Stomach (tissue), 9 donors: ENCODE results near the gene BIVM. TPM values are rescaled to one million over a fixed set of nuclear protein-coding genes. Genes with fewer than 3 reads are reported as not detected.

Experiments
- DNase-seq, 2 donors: peaks; one replicate each; pipeline versions ENCODE4 v3.0.0 to v3.0.0-alpha.2; 2013 to 2019
- H3K27ac ChIP-seq, 5 donors: fragments of 200-600 bp in 4 of 5; sonication (generic) in 4 of 5; one replicate each; pipeline ENCODE4 v1.5.1; 2013 to 2019; ENCODE audit warnings: mild to moderate bottlenecking in 1 of 5, moderate library complexity in 1 of 5
- H3K27me3 ChIP-seq, 3 donors: fragments of 200-600 bp; sonication (generic); one replicate each; pipeline ENCODE4 v1.5.1; 2017 to 2019; ENCODE audit warnings: mixed run types in 1 of 3
- H3K36me3 ChIP-seq, 4 donors: fragments of 200-600 bp; sonication (generic); 1 replicate in 3 of 4; 2 replicates in 1 of 4; pipeline ENCODE4 v1.5.1; 2016 to 2019
- H3K4me1 ChIP-seq, 4 donors: fragments of 200-600 bp; sonication (generic); one replicate each; pipeline ENCODE4 v1.5.1; 2016 to 2019
- H3K4me3 ChIP-seq, 4 donors: fragments of 200-600 bp; sonication (generic) in 3 of 4; one replicate each; pipeline ENCODE4 v1.5.1; 2016 to 2019; ENCODE audit warnings: mild to moderate bottlenecking in 1 of 4
- H3K9me3 ChIP-seq, 4 donors: fragments of 200-600 bp; sonication (generic); one replicate each; pipeline ENCODE4 v1.5.1; 2016 to 2019
- EP300 ChIP-seq: sonication (generic); formaldehyde crosslinking; IDR thresholded peaks from one replicate; pipeline ENCODE4 v1.6.1; 2017; ENCODE audit warnings: antibody characterized with exemption
- POLR2A ChIP-seq, 4 donors: fragments of 450-650 bp; IDR thresholded peaks; one replicate each; pipeline ENCODE4 v1.6.1; 2016; ENCODE audit warnings: antibody characterized with exemption in 4 of 4, control low read depth in 2 of 4, mild to moderate bottlenecking in 1 of 4, moderate library complexity in 1 of 4
- POLR2AphosphoS5 ChIP-seq, 3 donors: sonication (generic); formaldehyde crosslinking; IDR thresholded peaks; one replicate each; pipeline ENCODE4 v1.6.1; 2016; ENCODE audit warnings: antibody characterized with exemption in 3 of 3
- WGBS, 5 donors: extraction: QIAGEN DNeasy Blood & Tissue Kit in 3 of 5; methylation state at CpG; one replicate each; pipeline versions ENCODE4 v1.1.5 to v1.1.7; 2013 to 2018; 5-methylcytosine and 5-hydroxymethylcytosine counted together
- intact Hi-C: fragments of 100-400 bp; cut with DNase I; formaldehyde crosslinking; loops from one replicate; pipeline ENCODE4 v1.15.1; 2023; ENCODE audit warnings: low total_unique reads
- polyA plus RNA-seq, 3 donors: library from polyadenylated mRNA; stranded (reverse); fragments of 200-250 nt; gene quantifications; one replicate each; pipeline ENCODE4 v1.2.3, GENCODE V29; 2013
- total RNA-seq, 5 donors: library from RNA; depleted of rRNA; stranded (reverse); fragments of >200 nt; gene quantifications; one replicate each; pipeline versions ENCODE4 v1.1.0 to v1.2.3, GENCODE V29; 2014 to 2016
- TF ChIP-seq, protein P1 (sequence below), 7 experiments: fragments of 450-650 bp in 4 of 7; fragments of 200-600 bp in 3 of 7; sonication (generic) in 3 of 7; IDR thresholded peaks; one replicate each; pipeline ENCODE4 v1.5.1; 2016 to 2019; ENCODE audit warnings: antibody characterized with exemption in 7 of 7, control low read depth in 2 of 7, mild to moderate bottlenecking in 1 of 7
- donor health status: healthy with polysubstance abuse.
- donor health status: Bipolar disorder and iron deficiency.
- donor health status: healthy.

BIVM gene
- total and polyA plus RNA-seq, 8 donors = 2.6 to 82.9 (median 14.4) TPM

DNA sequence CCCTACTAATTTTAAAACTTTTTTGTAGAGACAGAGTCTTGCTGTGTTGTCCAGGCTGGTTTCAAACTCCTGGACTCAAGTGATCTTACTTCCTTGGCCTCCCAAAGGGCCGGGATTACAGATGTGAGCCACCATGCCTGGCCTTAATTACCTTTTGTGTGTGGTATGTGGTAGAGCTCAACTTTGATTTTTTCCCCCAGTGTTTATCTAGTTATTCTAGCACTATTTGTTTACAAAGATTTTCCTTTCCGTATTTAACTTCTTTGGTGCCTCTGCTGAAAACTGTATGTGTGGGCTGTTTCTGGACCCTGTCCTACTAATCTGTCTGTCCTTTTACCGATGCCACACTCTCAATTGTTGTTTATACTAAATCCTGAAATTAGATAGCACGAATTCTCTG, 37.6 kb downstream of the BIVM start:
- no peak overlapping the region for H3K27ac ChIP-seq
- no peak overlapping the region for H3K4me3 ChIP-seq
- peaks cover 20 to 77% (median 71%) of the 10 kb centered on the region in 4 donors for H3K36me3 ChIP-seq
- DNase-seq = no peak
- H3K27me3 ChIP-seq = no peaks in the 10 kb centered on the region
- H3K4me1 ChIP-seq = no peaks in the 10 kb centered on the region
- no peaks in the 10 kb centered on the region for H3K9me3 ChIP-seq
- TF ChIP-seq EP300 = no peak
- TF ChIP-seq, protein P1, sequence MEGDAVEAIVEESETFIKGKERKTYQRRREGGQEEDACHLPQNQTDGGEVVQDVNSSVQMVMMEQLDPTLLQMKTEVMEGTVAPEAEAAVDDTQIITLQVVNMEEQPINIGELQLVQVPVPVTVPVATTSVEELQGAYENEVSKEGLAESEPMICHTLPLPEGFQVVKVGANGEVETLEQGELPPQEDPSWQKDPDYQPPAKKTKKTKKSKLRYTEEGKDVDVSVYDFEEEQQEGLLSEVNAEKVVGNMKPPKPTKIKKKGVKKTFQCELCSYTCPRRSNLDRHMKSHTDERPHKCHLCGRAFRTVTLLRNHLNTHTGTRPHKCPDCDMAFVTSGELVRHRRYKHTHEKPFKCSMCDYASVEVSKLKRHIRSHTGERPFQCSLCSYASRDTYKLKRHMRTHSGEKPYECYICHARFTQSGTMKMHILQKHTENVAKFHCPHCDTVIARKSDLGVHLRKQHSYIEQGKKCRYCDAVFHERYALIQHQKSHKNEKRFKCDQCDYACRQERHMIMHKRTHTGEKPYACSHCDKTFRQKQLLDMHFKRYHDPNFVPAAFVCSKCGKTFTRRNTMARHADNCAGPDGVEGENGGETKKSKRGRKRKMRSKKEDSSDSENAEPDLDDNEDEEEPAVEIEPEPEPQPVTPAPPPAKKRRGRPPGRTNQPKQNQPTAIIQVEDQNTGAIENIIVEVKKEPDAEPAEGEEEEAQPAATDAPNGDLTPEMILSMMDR (IDR thresholded peaks at IDR 0.05) = no peak
- no peak for TF ChIP-seq POLR2A (IDR thresholded peaks at IDR 0.05)
- TF ChIP-seq POLR2AphosphoS5 (IDR thresholded peaks at IDR 0.05) = no peak
- intact Hi-C loops = no loop called here
- WGBS, 5 donors = 90 to 95% (median 93%) methylated on average over 4 of the region's 4 CpGs

DNA sequence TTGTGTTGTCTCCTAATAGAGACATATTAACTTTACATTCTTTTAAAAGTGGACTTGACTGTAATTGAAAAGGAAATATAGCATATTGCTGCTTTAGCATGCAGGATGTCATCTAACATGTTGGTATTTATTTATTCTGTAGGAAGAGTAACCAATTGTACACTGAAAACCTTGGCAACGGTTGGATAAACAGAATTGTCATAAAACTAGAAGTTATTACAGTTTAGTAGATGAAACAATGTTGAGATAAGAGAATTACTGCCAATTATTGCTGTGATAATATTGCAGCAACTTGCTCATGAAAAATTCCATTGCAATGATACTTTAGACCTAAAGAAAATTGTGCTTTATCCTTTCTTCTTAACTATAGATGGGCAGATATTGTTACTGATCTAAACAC, 39.4 kb downstream of the BIVM start:
- Histone ChIP-seq H3K27me3 (no peaks in the 10 kb centered on the region), H3K27ac (no peak overlapping the region), H3K4me1 (no peaks in the 10 kb centered on the region), H3K4me3 (no peak overlapping the region), H3K9me3 (no peaks in the 10 kb centered on the region), H3K36me3 (peaks cover 20 to 73% (median 62%) of the 10 kb centered on the region in 4 donors)
- no peak for TF ChIP-seq POLR2A (IDR thresholded peaks at IDR 0.05)
- TF ChIP-seq EP300 = no peak
- TF ChIP-seq, protein P1 (IDR thresholded peaks at IDR 0.05) = no peak
- TF ChIP-seq POLR2AphosphoS5 (IDR thresholded peaks at IDR 0.05) = no peak
- intact Hi-C loops = no loop called here
- no peak for DNase-seq
- WGBS, 5 donors = 67 to 87% (median 81%) methylated on average over 1 of the region's 1 CpG

DNA sequence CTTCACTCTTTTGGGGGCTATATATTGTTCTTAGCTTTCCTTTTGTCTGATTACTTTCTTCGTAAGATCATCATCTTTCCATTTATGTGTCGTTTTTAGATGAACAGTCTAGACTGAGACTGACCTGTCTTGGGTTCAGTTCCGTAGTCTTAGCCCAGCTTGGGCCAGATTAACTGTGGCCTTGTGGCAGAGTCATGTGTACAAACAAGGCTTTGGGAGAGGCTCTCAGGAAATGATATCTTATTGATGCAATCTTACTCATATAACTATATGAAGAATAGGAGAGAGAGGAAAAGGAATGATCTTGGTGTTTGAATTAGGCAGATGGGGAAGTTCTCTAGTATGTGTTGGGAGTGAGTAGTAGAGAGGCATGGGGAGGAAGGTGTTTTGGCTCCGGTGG, 40.1 kb downstream of the BIVM start:
- intact Hi-C loops = no loop called here
- no peak for DNase-seq
- no peaks in the 10 kb centered on the region for H3K9me3 ChIP-seq
- no peaks in the 10 kb centered on the region for H3K27me3 ChIP-seq
- WGBS, 5 donors = 34 to 49% (median 48%) methylated on average over 4 of the region's 4 CpGs
- H3K4me1 ChIP-seq = no peaks in the 10 kb centered on the region
- no peak overlapping the region for H3K4me3 ChIP-seq
- TF ChIP-seq POLR2A (IDR thresholded peaks at IDR 0.05) (no peak), POLR2AphosphoS5 (IDR thresholded peaks at IDR 0.05) (no peak), EP300 (no peak)
- TF ChIP-seq, protein P1 (IDR thresholded peaks at IDR 0.05) = no peak
- peaks cover 20 to 68% (median 59%) of the 10 kb centered on the region in 4 donors for H3K36me3 ChIP-seq
- no peak overlapping the region for H3K27ac ChIP-seq

DNA sequence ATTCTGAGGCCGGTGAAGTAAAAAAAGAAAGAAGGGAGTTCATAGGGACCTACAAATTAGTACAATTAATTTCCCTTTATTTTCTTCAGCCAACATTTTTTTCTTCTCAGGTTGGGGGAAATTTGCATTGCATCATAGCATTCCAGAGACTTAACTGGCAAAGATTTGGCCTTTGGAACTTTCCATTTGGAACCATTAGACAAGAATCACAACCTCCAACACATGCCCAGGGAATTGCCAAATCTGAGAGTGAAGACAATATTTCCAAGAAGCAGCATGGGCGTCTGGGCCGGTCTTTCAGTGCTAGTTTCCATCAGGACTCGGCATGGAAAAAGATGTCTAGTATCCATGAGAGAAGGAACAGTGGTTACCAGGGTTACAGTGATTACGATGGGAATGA, 40.5 kb downstream of the BIVM start:
- Histone ChIP-seq H3K9me3 (no peaks in the 10 kb centered on the region), H3K4me3 (no peak overlapping the region), H3K36me3 (peaks cover 18 to 63% (median 54%) of the 10 kb centered on the region in 4 donors), H3K4me1 (peaks cover 0 to 1% (median 0%) of the 10 kb centered on the region in 4 donors), H3K27me3 (no peaks in the 10 kb centered on the region), H3K27ac (no peak overlapping the region)
- WGBS, 5 donors = 80 to 96% (median 92%) methylated on average over 5 of the region's 5 CpGs
- DNase-seq = no peak
- intact Hi-C loops = no loop called here
- no peak for TF ChIP-seq POLR2AphosphoS5 (IDR thresholded peaks at IDR 0.05)
- TF ChIP-seq POLR2A (IDR thresholded peaks at IDR 0.05) = no peak
- TF ChIP-seq, protein P1 (IDR thresholded peaks at IDR 0.05) = no peak
- TF ChIP-seq EP300 = no peak
